Neural cell (in vitro differentiated cells): ENCODE data around the gene ACOT7. TPM values are rescaled to one million over a fixed set of nuclear protein-coding genes. Genes with fewer than 3 reads are reported as not detected.

ENCODE experiments used
- H2AFZ ChIP-seq: fragments of 200-600, 300-800 bp; sonication (generic), shearing (Covaris generic); 2 replicates; pipeline ENCODE4 v1.6.0; 2014; ENCODE audit warnings: low read depth, mild to moderate bottlenecking, antibody characterized with exemption, low read length, moderate library complexity
- H3F3A ChIP-seq: fragments of 200-600 bp; shearing (Covaris generic); 2 replicates; pipeline ENCODE4 v1.6.1; 2016; ENCODE audit warnings: mild to moderate bottlenecking, moderate library complexity, mixed read lengths, antibody characterized with exemption, low read length; ENCODE audit not compliant: insufficient read depth, poor library complexity, severe bottlenecking
- H3K27ac ChIP-seq: fragments of 200-600, 300-800 bp; sonication (generic), shearing (Covaris generic); 2 replicates; pipeline ENCODE4 v1.5.1; 2014; ENCODE audit warnings: mild to moderate bottlenecking, low read length, moderate library complexity
- H3K27me3 ChIP-seq: fragments of 300-800, 200-600 bp; sonication (generic), shearing (Covaris generic); 2 replicates; pipeline ENCODE4 v1.6.0; 2014; ENCODE audit warnings: mild to moderate bottlenecking, low read depth, low read length, moderate library complexity; ENCODE audit not compliant: insufficient read depth
- H3K36me3 ChIP-seq: fragments of 300-800, 200-600 bp; sonication (generic), shearing (Covaris generic); 2 replicates; pipeline ENCODE4 v1.5.1; 2014; ENCODE audit warnings: mild to moderate bottlenecking, antibody characterized with exemption, low read length, moderate library complexity; ENCODE audit not compliant: insufficient read depth
- H3K4me2 ChIP-seq: fragments of 300-800, 200-600 bp; sonication (generic), shearing (Covaris generic); 2 replicates; pipeline ENCODE4 v1.6.0; 2014; ENCODE audit warnings: mild to moderate bottlenecking, low read length
- H3K4me3 ChIP-seq: fragments of 300-800, 200-600 bp; sonication (generic), shearing (Covaris generic); 2 replicates; pipeline ENCODE4 v1.5.1; 2014; ENCODE audit warnings: mild to moderate bottlenecking, low read length, moderate library complexity
- H3K79me2 ChIP-seq: fragments of 200-600 bp; shearing (Covaris generic); replicated peaks from 2 replicates; pipeline ENCODE4 v1.6.0; 2014; ENCODE audit warnings: mild to moderate bottlenecking, low read length, moderate library complexity; ENCODE audit not compliant: insufficient read depth
- H3K9ac ChIP-seq: fragments of 300-800, 200-600 bp; sonication (generic), shearing (Covaris generic); 2 replicates; pipeline ENCODE4 v1.6.1; 2016; ENCODE audit warnings: mild to moderate bottlenecking, low read length, mixed read lengths
- H3K9me2 ChIP-seq: fragments of 200-600 bp; shearing (Covaris generic); 2 replicates; pipeline ENCODE4 v1.6.1; 2016; ENCODE audit warnings: mild to moderate bottlenecking, low read length, mixed read lengths; ENCODE audit not compliant: insufficient read depth
- H3K9me3 ChIP-seq: fragments of 200-600, 300-800 bp; sonication (generic), shearing (Covaris generic); 2 replicates; pipeline ENCODE4 v1.6.1; 2016; ENCODE audit warnings: mild to moderate bottlenecking, mixed run types, low read length, moderate library complexity, mixed read lengths
- H4K20me1 ChIP-seq: fragments of 200-600 bp; shearing (Covaris generic); 2 replicates; pipeline ENCODE4 v1.6.1; 2016; ENCODE audit warnings: mild to moderate bottlenecking, mixed run types; ENCODE audit not compliant: insufficient read depth
- EP300 ChIP-seq: fragments of 450-650 bp; conservative IDR thresholded peaks from 2 replicates; pipeline ENCODE4 v1.6.1; 2014; ENCODE audit warnings: antibody characterized with exemption, mild to moderate bottlenecking, moderate library complexity; ENCODE audit not compliant: poor library complexity, severe bottlenecking
- EZH2 ChIP-seq: fragments of 200-600, 300-800 bp; shearing (Covaris generic), sonication (generic); IDR thresholded peaks from 2 replicates; pipeline ENCODE4 v1.6.1; 2014; ENCODE audit warnings: antibody characterized with exemption, low read length, borderline replicate concordance, mild to moderate bottlenecking; ENCODE audit not compliant: insufficient read depth, poor library complexity, severe bottlenecking
- MXI1 ChIP-seq: fragments of 450-650 bp; conservative IDR thresholded peaks from 2 replicates; pipeline ENCODE4 v1.6.1; 2014; ENCODE audit warnings: antibody characterized with exemption, mild to moderate bottlenecking; ENCODE audit not compliant: poor library complexity, severe bottlenecking
- POLR2AphosphoS5 ChIP-seq: IDR thresholded peaks from 2 replicates; pipeline ENCODE4 v1.6.1; 2012
- RAD21 ChIP-seq: fragments of 450-650 bp; conservative IDR thresholded peaks from 2 replicates; pipeline ENCODE4 v1.6.1; 2014; ENCODE audit warnings: antibody characterized with exemption, mild to moderate bottlenecking, moderate library complexity
- SMC3 ChIP-seq: fragments of 450-650 bp; conservative IDR thresholded peaks from 2 replicates; pipeline ENCODE4 v1.6.1; 2014; ENCODE audit warnings: antibody characterized with exemption, mild to moderate bottlenecking, moderate library complexity; ENCODE audit not compliant: poor library complexity
- TAF1 ChIP-seq: IDR thresholded peaks from 2 replicates; pipeline ENCODE4 v1.6.1; 2012; ENCODE audit warnings: low read depth
- polyA plus RNA-seq: library from polyadenylated mRNA; depleted of rRNA; stranded (reverse); fragments of >200 nt; gene quantifications from 2 replicates; pipeline ENCODE4 v1.2.3, GENCODE V29; 2014
- TF ChIP-seq, protein P1 (sequence below): fragments of 450-650 bp; IDR thresholded peaks from 2 replicates; pipeline ENCODE4 v1.5.1; 2014; ENCODE audit warnings: antibody characterized with exemption, mild to moderate bottlenecking, moderate library complexity; ENCODE audit not compliant: poor library complexity, severe bottlenecking
- TF ChIP-seq, protein P2 (sequence below): IDR thresholded peaks from 2 replicates; pipeline ENCODE4 v1.6.1; 2012; ENCODE audit warnings: borderline replicate concordance

The ACOT7 gene
- polyA plus RNA-seq, 1 donor from 2014 or later, result 101 TPM

DNA sequence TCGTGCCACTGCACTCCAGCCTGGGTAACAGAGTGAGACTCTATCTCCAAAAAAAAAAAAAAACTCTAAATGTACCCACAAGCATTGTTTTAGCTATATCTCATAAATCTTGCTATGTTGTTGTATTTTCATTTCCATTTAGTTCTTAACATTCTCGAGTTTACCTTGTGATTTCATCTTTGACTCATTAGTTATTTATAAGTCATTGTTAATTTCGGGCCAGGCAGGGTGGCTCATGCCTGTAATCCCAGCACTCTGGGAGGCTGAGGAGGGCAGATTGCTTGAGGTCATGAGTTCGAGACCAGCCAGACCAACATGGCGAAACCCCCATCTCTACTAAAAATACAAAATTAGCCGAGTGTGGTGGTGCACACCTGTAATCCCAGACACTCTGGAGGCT lies 14.5 kb upstream of the ACOT7 start:
- H3K9me2 ChIP-seq, result no peaks in the 10 kb centered on the region
- H3K4me3 ChIP-seq, result no peak overlapping the region
- H3K27me3 ChIP-seq, result peaks cover 12% of the 10 kb centered on the region

DNA sequence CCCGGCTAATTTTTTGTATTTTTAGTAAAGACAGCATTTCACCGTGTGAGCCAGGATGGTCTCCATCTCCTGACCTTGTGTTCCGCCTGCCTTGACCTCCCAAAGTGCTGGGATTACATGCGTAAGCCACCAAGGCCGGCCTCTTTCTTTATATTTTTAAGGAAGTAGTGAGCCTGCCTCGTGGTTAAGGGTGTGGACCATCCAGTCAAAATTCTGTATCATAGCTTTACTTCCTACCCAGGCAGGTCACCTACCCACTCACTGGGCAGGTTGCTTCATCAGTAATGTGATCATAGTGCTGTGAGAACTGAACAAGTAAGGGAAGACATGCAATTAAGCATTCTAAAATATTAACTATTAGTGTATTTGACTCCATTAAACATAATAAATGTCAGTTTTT lies 8.1 kb upstream of the ACOT7 start:
- Histone ChIP-seq H3K9ac (no peak overlapping the region), H3K27me3 (peaks cover 10% of the 10 kb centered on the region), H3K9me3 (no peaks in the 10 kb centered on the region), H3K4me2 (no peak overlapping the region), H3K4me3 (no peak overlapping the region), H3K27ac (no peak overlapping the region), H3K9me2 (no peaks in the 10 kb centered on the region), H3F3A (no peaks in the 10 kb centered on the region), H2AFZ (no peak overlapping the region), H3K36me3 (no peaks in the 10 kb centered on the region), H4K20me1 (no peaks in the 10 kb centered on the region), H3K79me2 (no peaks in the 10 kb centered on the region)
- TF ChIP-seq EZH2 (no peak), SMC3 (no peak), POLR2AphosphoS5 (no peak), EP300 (no peak), MXI1 (no peak), RAD21 (no peak), TAF1 (no peak)
- TF ChIP-seq, protein P1, sequence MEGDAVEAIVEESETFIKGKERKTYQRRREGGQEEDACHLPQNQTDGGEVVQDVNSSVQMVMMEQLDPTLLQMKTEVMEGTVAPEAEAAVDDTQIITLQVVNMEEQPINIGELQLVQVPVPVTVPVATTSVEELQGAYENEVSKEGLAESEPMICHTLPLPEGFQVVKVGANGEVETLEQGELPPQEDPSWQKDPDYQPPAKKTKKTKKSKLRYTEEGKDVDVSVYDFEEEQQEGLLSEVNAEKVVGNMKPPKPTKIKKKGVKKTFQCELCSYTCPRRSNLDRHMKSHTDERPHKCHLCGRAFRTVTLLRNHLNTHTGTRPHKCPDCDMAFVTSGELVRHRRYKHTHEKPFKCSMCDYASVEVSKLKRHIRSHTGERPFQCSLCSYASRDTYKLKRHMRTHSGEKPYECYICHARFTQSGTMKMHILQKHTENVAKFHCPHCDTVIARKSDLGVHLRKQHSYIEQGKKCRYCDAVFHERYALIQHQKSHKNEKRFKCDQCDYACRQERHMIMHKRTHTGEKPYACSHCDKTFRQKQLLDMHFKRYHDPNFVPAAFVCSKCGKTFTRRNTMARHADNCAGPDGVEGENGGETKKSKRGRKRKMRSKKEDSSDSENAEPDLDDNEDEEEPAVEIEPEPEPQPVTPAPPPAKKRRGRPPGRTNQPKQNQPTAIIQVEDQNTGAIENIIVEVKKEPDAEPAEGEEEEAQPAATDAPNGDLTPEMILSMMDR, result no peak
- TF ChIP-seq, protein P2, sequence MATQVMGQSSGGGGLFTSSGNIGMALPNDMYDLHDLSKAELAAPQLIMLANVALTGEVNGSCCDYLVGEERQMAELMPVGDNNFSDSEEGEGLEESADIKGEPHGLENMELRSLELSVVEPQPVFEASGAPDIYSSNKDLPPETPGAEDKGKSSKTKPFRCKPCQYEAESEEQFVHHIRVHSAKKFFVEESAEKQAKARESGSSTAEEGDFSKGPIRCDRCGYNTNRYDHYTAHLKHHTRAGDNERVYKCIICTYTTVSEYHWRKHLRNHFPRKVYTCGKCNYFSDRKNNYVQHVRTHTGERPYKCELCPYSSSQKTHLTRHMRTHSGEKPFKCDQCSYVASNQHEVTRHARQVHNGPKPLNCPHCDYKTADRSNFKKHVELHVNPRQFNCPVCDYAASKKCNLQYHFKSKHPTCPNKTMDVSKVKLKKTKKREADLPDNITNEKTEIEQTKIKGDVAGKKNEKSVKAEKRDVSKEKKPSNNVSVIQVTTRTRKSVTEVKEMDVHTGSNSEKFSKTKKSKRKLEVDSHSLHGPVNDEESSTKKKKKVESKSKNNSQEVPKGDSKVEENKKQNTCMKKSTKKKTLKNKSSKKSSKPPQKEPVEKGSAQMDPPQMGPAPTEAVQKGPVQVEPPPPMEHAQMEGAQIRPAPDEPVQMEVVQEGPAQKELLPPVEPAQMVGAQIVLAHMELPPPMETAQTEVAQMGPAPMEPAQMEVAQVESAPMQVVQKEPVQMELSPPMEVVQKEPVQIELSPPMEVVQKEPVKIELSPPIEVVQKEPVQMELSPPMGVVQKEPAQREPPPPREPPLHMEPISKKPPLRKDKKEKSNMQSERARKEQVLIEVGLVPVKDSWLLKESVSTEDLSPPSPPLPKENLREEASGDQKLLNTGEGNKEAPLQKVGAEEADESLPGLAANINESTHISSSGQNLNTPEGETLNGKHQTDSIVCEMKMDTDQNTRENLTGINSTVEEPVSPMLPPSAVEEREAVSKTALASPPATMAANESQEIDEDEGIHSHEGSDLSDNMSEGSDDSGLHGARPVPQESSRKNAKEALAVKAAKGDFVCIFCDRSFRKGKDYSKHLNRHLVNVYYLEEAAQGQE, result no peak

More for the DNA sequence above, 14.5 kb upstream of the ACOT7 start:
- Histone ChIP-seq H3F3A (no peaks in the 10 kb centered on the region), H2AFZ (no peak overlapping the region), H3K4me2 (no peak overlapping the region), H3K27ac (no peak overlapping the region), H3K36me3 (no peaks in the 10 kb centered on the region), H3K9ac (no peak overlapping the region), H3K79me2 (no peaks in the 10 kb centered on the region), H3K9me3 (no peaks in the 10 kb centered on the region), H4K20me1 (no peaks in the 10 kb centered on the region)
- no peak for TF ChIP-seq MXI1

DNA sequence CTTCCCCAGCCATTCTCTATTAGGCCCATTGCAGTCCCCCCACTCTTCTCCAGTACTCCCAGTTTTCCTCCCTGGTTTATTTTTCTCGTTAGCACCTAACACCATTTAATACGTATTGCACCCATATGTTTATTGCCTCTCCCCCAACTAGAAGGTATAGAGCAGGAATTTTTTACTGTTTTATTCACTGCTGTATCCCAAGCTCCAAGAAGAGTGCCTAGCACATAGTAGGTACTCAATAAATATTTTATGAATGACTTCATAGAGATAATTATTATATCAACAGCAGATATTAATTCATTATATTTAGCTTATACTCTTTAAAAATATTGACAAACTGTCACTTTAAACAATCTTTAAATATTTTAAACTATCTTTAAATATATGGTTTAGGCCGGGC lies 5.7 kb upstream of the ACOT7 start:
- H3K27me3 ChIP-seq, result no peaks in the 10 kb centered on the region
- H3F3A ChIP-seq, result no peaks in the 10 kb centered on the region
- TF ChIP-seq, protein P1, result no peak
- TF ChIP-seq TAF1 (no peak), SMC3 (no peak), EP300 (no peak), EZH2 (no peak), POLR2AphosphoS5 (no peak), MXI1 (no peak), RAD21 (no peak)
- TF ChIP-seq, protein P2, result no peak
- H3K4me2 ChIP-seq, result no peak overlapping the region
- no peaks in the 10 kb centered on the region for H3K9me3 ChIP-seq
- H3K27ac ChIP-seq, result no peak overlapping the region
- no peak overlapping the region for H3K9ac ChIP-seq
- H3K4me3 ChIP-seq, result no peak overlapping the region
- no peak overlapping the region for H2AFZ ChIP-seq
- no peaks in the 10 kb centered on the region for H3K79me2 ChIP-seq
- H4K20me1 ChIP-seq, result no peaks in the 10 kb centered on the region
- no peaks in the 10 kb centered on the region for H3K36me3 ChIP-seq
- H3K9me2 ChIP-seq, result no peaks in the 10 kb centered on the region
